Middle frontal gyrus (tissue), 1 donor: Measurements from ENCODE around the gene AMT.
"Not testable (repeated sequence)": the region's sequence is repeated elsewhere in the genome, so short reads cannot be mapped to it uniquely, and the experiment has no call there.

Experiments used
- DNase-seq: peaks from one replicate; pipeline ENCODE4 v3.0.0-alpha.2; 2015; ENCODE audit warnings: low spot score; ENCODE audit errors: extremely low spot score

AMT gene

GRCh38 chr3:49424816-49425215, 2.5 kb upstream of the AMT start:
- DNase-seq: no peak

DNA sequence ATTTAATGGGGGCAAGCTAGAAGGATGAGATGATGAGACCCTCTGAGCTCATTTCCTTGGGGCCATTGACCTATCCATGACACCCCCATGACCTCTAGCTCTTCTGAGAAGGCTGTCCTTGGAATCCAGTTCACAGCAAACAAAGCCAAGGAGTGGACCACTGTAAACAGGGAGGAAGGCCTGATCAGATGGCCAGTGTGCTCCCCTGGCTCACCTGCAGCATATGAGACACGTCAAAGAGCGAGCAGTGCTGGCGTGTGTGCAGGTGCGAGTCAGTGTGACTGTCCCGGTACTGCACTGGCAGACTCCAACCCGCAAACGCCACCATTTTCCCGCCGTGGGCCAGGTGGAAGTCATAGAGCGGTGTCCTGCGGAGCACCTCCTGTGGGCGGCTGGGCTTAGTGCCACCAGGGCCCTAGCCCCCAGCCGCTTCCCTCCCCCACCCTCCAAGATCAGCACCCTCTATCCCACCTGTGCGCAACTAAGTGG, 339 bp downstream of the AMT start:
- no peak for DNase-seq

DNA sequence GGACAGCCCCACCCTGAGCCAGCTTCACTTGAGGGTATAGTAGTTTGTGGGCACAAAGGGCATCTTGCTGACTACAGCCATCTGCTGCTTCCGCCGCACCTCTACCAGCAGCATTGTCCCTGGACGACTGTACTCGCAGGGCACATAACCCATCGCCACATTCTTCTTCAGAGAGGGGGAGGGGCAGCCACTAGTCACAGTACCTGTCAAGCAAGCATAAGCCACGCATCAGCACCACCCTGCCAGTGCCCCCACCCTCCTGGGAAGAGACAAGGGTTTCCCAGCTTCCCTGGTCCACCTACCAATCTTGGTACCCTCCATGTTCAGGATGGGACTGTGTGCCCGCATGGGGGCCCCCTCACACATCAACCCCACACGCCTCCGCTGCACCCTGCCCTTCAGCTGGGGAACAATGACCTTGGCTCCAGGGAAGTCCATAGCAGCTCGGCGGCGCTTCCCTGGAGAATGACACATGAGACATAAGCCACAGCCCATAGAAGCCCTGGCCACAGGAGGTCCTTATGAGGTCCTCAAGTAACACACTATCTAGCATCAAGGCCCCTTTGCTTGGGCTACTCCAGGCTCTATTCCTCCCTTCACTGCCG, 4.7 kb downstream of the AMT start:
- DNase-seq: no peak

GRCh38 chr3:49416867-49417266, 5.4 kb downstream of the AMT start:
- no peak for DNase-seq

DNA sequence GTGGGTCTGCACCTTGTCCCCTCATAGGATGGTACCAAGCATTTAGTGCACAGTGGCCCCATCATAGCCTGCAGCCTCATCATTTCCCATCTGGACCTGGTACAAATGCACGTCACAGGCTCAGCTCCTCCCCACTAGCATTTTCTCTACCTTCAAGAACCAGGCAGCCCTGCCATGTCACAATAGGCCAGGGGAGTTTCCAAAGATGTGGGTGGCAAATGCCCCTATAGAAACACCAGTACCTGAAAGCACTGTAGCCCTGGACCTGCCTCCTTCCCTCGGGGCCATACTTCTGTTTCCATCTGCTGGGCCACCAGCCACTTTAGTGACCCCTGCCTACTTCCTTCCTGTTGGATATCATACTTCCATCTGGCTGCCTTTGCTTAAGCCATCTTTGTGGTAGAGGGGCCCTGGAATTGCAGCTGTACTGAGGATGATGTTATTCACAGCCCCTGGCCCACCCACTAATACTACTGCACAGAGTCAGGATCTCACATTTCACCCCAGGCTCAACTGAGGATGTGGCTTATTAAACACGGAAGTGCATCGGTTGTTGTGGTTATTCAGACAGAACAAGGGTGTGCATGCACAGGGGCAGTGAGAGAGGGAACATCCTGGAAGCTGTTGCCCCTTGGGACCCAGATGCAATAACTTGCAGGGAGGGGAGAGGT, 6.2 kb downstream of the AMT start:
- DNase-seq: no peak

DNA sequence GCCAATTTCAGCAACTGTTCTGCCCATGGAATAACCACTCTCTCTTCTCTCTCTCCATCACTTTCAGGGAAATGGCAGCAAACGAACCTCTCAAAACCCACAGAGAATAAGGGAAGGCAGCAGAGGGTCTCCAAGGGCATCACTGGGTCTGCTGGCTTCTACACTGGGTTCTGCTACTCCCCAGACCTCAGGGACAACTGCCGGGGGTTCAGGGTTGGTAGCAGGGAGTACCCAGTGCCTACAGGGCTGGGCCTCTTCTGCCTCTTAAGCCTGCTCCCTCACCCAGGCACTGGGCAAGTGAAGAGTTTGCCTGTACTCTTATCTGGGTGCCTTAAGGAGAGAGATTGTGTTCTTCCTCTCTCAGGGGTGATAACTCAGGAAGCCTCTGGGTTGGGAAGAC, 7.5 kb downstream of the AMT start:
- DNase-seq: no peak

- no peak for DNase-seq
Observed at GRCh38 chr3:49413338-49413734, 8.9 kb downstream of the AMT start.

- no peak for DNase-seq
Observed at GRCh38 chr3:49412632-49413337, 9.5 kb downstream of the AMT start.

- peak; percentile 98 for DNase-seq
Observed at GRCh38 chr3:49411968-49412631, 10.2 kb downstream of the AMT start, which contains the start of the genes RHOA and TCTA. Gene RHOA, minus strand, starts transcription at chr3:49411976. Its CDS starts 36,387 bp downstream, at chr3:49375589. Gene TCTA, plus strand, starts transcription at chr3:49412423. Its CDS starts 4 bp downstream, at chr3:49412427.

DNA sequence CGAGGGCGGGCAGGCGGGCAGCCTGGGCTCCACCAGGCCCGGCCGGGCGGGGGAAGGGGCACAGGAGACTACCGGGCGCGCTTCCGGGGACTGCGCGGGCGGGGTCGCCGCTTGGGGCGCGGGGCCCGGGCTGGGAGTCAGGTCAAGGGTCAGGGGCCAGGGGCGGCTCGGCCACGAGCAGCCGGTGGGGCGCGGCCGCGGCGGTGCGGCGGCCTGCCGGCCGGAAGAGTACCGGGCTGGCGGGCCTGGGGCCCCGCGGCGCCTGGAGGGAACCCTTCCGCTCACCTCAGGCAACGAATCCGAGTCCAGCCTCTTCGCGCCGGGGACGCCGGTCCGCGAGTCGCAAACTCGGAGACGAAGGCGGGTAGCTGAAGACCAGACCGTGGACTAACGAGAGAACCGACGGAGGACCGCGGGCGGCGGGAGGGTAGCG, 10.7 kb downstream of the AMT start:
- DNase-seq: no peak

GRCh38 chr3:49410846-49411534, 11.3 kb downstream of the AMT start:
- no peak for DNase-seq

GRCh38 chr3:49410066-49410845, 12.0 kb downstream of the AMT start:
- DNase-seq: no peak

GRCh38 chr3:49406571-49407565, 15.4 kb downstream of the AMT start:
- no peak for DNase-seq

DNA sequence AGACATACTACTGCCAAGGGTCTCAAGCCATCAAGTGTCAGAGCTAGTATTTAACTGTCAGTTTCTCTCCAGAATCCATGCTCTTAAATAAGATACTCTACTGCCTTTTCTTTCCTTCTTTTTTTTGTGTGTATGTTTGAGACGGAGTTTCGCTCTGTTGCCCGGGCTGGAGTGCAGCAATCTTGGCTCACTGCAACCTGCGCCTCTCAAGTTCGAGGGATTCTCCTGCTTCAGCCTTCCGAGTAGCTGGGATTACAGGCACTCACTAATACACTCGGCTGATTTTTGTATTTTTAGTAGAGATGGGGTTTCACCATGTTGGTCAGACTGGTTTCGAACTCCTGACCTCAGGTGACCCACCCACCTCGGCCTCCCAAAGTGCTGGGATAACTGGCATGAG, 16.7 kb downstream of the AMT start:
- DNase-seq: not testable (repeated sequence)

GRCh38 chr3:49403891-49404290, 18.4 kb downstream of the AMT start:
- DNase-seq: no peak

DNA sequence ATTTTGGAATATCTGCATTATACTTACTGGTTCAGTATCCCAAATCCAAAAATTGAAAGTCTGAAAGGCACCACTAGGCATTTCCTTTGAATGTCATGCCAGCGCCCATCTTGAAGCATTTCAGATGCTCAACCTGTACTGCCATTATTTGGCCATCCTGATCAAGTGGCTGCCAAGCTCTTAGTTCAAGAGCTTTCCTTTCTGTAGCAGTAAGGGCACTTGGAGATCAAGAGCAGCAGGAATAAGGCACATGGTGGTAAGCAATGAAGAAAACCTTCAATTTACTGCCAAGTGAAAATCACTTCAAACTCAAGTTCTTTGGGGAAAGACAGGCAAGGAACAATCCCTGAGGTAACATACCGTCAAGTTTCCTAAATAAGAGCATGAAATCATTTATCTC, 20.5 kb downstream of the AMT start:
- no peak for DNase-seq

- no peak for DNase-seq
Observed at GRCh38 chr3:49399461-49399860, 22.8 kb downstream of the AMT start.

DNA sequence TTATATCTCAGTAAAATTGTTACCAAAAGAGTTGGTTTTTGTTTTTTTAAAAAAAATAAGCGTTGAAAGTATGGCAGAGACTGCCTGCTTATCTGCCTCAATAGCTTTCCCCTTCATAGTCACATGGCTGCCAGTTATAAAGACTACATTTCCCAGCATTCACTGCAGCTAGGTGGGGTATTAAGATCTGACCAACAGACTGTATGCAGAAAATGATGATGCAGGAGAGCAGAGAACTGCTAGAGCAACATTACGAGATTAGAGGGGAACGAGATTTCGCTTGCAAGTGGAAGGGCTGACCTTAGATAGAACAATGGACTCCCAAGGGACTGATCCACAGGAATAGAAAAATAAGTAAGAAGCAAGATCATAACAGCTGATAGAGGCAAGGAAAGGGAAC, 24.8 kb downstream of the AMT start:
- peak; percentile 39 for DNase-seq

- not testable (repeated sequence) for DNase-seq
Observed at GRCh38 chr3:49391310-49391709, 31.0 kb downstream of the AMT start.
